ENCODE data around the gene PDE4D. TPM values are rescaled to one million over a fixed set of nuclear protein-coding genes. Genes with fewer than 3 reads are reported as not detected.

Gene PDE4D
- total RNA-seq, 6 experiments from 2014 or later, result 1.6 to 10.3 (median 5.6) TPM

GRCh38 chr5:59684388-59685190 lies 208.9 kb downstream of the PDE4D start:
- no peaks in the 10 kb centered on the region for H3K36me3 ChIP-seq
- WGBS (ENCODE audit: insufficient coverage, low coverage, low lambda C conversion rate, missing lambda C conversion rate), result 62% methylated on average over 4 of the region's 4 CpGs
- no peaks in the 10 kb centered on the region for H3K9me3 ChIP-seq
- no peak overlapping the region for H3K4me3 ChIP-seq
- ATAC-seq, result no peak
- no peak for DNase-seq
- no peaks in the 10 kb centered on the region for H3K27me3 ChIP-seq
- intact Hi-C loops (cut with DNase I), result no loop called here
- no peak overlapping the region for H3K27ac ChIP-seq
- no peak for TF ChIP-seq POLR2A (IDR thresholded peaks at IDR 0.05)
- TF ChIP-seq, protein P1, sequence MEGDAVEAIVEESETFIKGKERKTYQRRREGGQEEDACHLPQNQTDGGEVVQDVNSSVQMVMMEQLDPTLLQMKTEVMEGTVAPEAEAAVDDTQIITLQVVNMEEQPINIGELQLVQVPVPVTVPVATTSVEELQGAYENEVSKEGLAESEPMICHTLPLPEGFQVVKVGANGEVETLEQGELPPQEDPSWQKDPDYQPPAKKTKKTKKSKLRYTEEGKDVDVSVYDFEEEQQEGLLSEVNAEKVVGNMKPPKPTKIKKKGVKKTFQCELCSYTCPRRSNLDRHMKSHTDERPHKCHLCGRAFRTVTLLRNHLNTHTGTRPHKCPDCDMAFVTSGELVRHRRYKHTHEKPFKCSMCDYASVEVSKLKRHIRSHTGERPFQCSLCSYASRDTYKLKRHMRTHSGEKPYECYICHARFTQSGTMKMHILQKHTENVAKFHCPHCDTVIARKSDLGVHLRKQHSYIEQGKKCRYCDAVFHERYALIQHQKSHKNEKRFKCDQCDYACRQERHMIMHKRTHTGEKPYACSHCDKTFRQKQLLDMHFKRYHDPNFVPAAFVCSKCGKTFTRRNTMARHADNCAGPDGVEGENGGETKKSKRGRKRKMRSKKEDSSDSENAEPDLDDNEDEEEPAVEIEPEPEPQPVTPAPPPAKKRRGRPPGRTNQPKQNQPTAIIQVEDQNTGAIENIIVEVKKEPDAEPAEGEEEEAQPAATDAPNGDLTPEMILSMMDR (IDR thresholded peaks at IDR 0.05), result no peak
- H3K4me1 ChIP-seq, result no peaks in the 10 kb centered on the region

DNA sequence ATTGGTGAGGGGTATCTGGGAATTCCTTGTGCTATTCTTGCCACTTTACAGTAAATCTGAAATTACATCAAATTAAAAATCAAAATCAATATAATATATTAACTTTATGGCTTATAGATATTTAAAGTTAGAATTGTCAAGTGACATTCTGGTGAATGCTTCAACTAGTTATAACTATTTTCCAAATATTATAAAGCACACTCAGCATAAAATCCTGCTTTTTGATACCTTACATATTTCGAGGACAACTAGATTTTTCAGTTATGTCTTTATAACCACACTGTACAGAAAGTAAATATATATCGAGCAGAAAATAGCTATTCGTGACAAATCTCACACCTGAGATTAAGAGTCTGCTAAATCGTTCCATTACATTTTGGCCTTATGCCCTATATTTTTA lies 210.2 kb downstream of the PDE4D start:
- H3K4me1 ChIP-seq, result no peaks in the 10 kb centered on the region
- DNase-seq (no peak), ATAC-seq (no peak)
- no peaks in the 10 kb centered on the region for H3K9me3 ChIP-seq
- H3K27me3 ChIP-seq, result no peaks in the 10 kb centered on the region
- H3K36me3 ChIP-seq, result no peaks in the 10 kb centered on the region
- H3K4me3 ChIP-seq, result no peak overlapping the region
- no peak for TF ChIP-seq POLR2A (IDR thresholded peaks at IDR 0.05)
- TF ChIP-seq, protein P1 (IDR thresholded peaks at IDR 0.05), result no peak
- H3K27ac ChIP-seq, result no peak overlapping the region
- WGBS (ENCODE audit: insufficient coverage, low coverage, low lambda C conversion rate, missing lambda C conversion rate), result 79% methylated on average over 4 of the region's 4 CpGs
- intact Hi-C loops (cut with DNase I), result no loop called here

- H3K27ac ChIP-seq, result no peak overlapping the region
- H3K9me3 ChIP-seq, result no peaks in the 10 kb centered on the region
- no peaks in the 10 kb centered on the region for H3K4me1 ChIP-seq
- no peaks in the 10 kb centered on the region for H3K27me3 ChIP-seq
- intact Hi-C loops (cut with DNase I), result no loop called here
- no peaks in the 10 kb centered on the region for H3K36me3 ChIP-seq
- H3K4me3 ChIP-seq, result no peak overlapping the region
- WGBS (ENCODE audit: insufficient coverage, low coverage, low lambda C conversion rate, missing lambda C conversion rate), result 86% methylated on average over 1 of the region's 1 CpG
- DNase-seq, result no peak
- ATAC-seq, result no peak
- no peak for TF ChIP-seq POLR2A (IDR thresholded peaks at IDR 0.05)
- TF ChIP-seq, protein P1 (IDR thresholded peaks at IDR 0.05), result no peak
These were observed 211.0 kb downstream of the PDE4D start for GRCh38 chr5:59682542-59682941.

GRCh38 chr5:59678943-59679342 lies 214.6 kb downstream of the PDE4D start:
- no peaks in the 10 kb centered on the region for H3K9me3 ChIP-seq
- H3K4me3 ChIP-seq, result no peak overlapping the region
- no peaks in the 10 kb centered on the region for H3K27me3 ChIP-seq
- no peaks in the 10 kb centered on the region for H3K4me1 ChIP-seq
- intact Hi-C loops (cut with DNase I), result loop anchor here in 1 of 2 donors (10.0 kb wide), 1 partner anchor 174 kb away; no protein-coding TSS in a partner anchor
- TF ChIP-seq, protein P1 (IDR thresholded peaks at IDR 0.05), result no peak
- TF ChIP-seq POLR2A (IDR thresholded peaks at IDR 0.05), result no peak
- no peak overlapping the region for H3K27ac ChIP-seq
- H3K36me3 ChIP-seq, result no peaks in the 10 kb centered on the region
- 75% methylated on average over 2 of the region's 2 CpGs for WGBS (ENCODE audit: insufficient coverage, low coverage, low lambda C conversion rate, missing lambda C conversion rate)
- DNase-seq, result no peak
- no peak for ATAC-seq

Data from right lobe of liver (tissue), 6 donors.